Spleen (tissue), 11 donors: Measurements from ENCODE around the gene P2RX1. TPM values are rescaled to one million over a fixed set of nuclear protein-coding genes. Genes with fewer than 3 reads are reported as not detected.

ENCODE experiments used
- DNase-seq: peaks from one replicate; pipeline ENCODE4 v3.0.0-alpha.2; 2020
- H3K27ac ChIP-seq, 8 donors: fragments of 200-600 bp; sonication (generic) in 7 of 8; 1 replicate in 4 of 8; 2 replicates in 4 of 8; pipeline versions ENCODE4 v1.5.0 to v1.8.0; 2016 to 2021; ENCODE audit warnings: inconsistent platforms in 4 of 8, mild to moderate bottlenecking in 4 of 8, moderate library complexity in 1 of 8
- H3K27me3 ChIP-seq, 7 donors: fragments of 200-600 bp; sonication (generic) in 6 of 7; replicated peaks in 1 of 7; 1 replicate in 4 of 7; 2 replicates in 3 of 7; pipeline versions ENCODE4 v1.5.0 to v1.8.0; 2016 to 2021; ENCODE audit warnings: inconsistent platforms in 3 of 7, mild to moderate bottlenecking in 1 of 7
- H3K36me3 ChIP-seq, 6 donors: fragments of 200-600 bp; sonication (generic) in 5 of 6; 1 replicate in 4 of 6; 2 replicates in 2 of 6; pipeline versions ENCODE4 v1.5.0 to v1.8.0; 2016 to 2021; ENCODE audit warnings: inconsistent platforms in 2 of 6
- H3K4me1 ChIP-seq, 6 donors: fragments of 200-600 bp; sonication (generic) in 5 of 6; 1 replicate in 3 of 6; 2 replicates in 3 of 6; pipeline versions ENCODE4 v1.5.0 to v1.8.0; 2016 to 2021; ENCODE audit warnings: inconsistent platforms in 3 of 6
- H3K4me3 ChIP-seq, 8 donors: fragments of 200-600 bp; sonication (generic) in 7 of 8; 1 replicate in 4 of 8; 2 replicates in 4 of 8; pipeline versions ENCODE4 v1.5.0 to v1.8.0; 2016 to 2021; ENCODE audit warnings: inconsistent platforms in 4 of 8, mild to moderate bottlenecking in 4 of 8, moderate library complexity in 2 of 8
- H3K9me3 ChIP-seq, 8 donors: fragments of 200-600 bp; sonication (generic) in 7 of 8; 1 replicate in 4 of 8; 2 replicates in 4 of 8; pipeline versions ENCODE4 v1.5.0 to v1.8.0; 2016 to 2021; ENCODE audit warnings: inconsistent platforms in 4 of 8
- CTCF ChIP-seq, 11 experiments: fragments of 200-600 bp in 7 of 11; fragments of 450-650 bp in 4 of 11; sonication (generic) in 4 of 11; IDR thresholded peaks in 8 of 11; conservative IDR thresholded peaks in 3 of 11; 1 replicate in 7 of 11; 2 replicates in 4 of 11; pipeline versions ENCODE4 v1.4.0 to v1.8.0; 2016 to 2021; ENCODE audit warnings: antibody characterized with exemption in 11 of 11, inconsistent platforms in 4 of 11, mild to moderate bottlenecking in 1 of 11
- POLR2A ChIP-seq, 3 donors: fragments of 450-650 bp; IDR thresholded peaks; one replicate each; pipeline ENCODE4 v1.5.1; 2017; ENCODE audit warnings: antibody characterized with exemption in 3 of 3, mild to moderate bottlenecking in 1 of 3
- POLR2AphosphoS5 ChIP-seq, 3 donors: sonication (generic); formaldehyde crosslinking; IDR thresholded peaks; one replicate each; pipeline ENCODE4 v1.5.1; 2017; ENCODE audit warnings: antibody characterized with exemption in 3 of 3
- WGBS, 5 donors: extraction: QIAGEN DNeasy Blood & Tissue Kit in 3 of 5; methylation state at CpG; one replicate each; pipeline versions ENCODE4 v1.1.5 to v1.1.7; 2013 to 2018; 5-methylcytosine and 5-hydroxymethylcytosine counted together
- intact Hi-C: fragments of 100-400 bp; cut with DNase I; formaldehyde crosslinking; loops from one replicate; pipeline ENCODE4 v1.15.0; 2023; ENCODE audit warnings: low total_unique reads
- polyA plus RNA-seq, 3 donors: library from polyadenylated mRNA; stranded (reverse); fragments of 200-250 nt; gene quantifications; one replicate each; pipeline ENCODE4 v1.2.1, GENCODE V29; 2013
- total RNA-seq, 7 donors: library from RNA; depleted of rRNA in 3 of 7; stranded (reverse); fragments of >200 nt in 3 of 7; fragmentation: NEBNext Ultra II Directional in 4 of 7; extraction: Animal tissue kit (Norgen Biotek cat#: 25700) in 4 of 7; gene quantifications; one replicate each; pipeline versions ENCODE4 v1.1.0 to v1.2.1, GENCODE V29; 2016 to 2021
- donor health status: healthy with polysubstance abuse.
- donor health status: DM: no; HTN: no; CAD: no; lungs with moderate emphysema.
- donor health status: DM: no; HTN: no; CAD: no.
- donor health status: Bipolar disorder and iron deficiency.
- donor health status: healthy.
- donor health status: DM: no; HTN: no; CAD: no.
- donor health status: DM: yes; HTN: yes; CAD: no.

The P2RX1 gene
- total and polyA plus RNA-seq, 10 donors, result 9.2 to 46.3 (median 21.7) TPM

DNA sequence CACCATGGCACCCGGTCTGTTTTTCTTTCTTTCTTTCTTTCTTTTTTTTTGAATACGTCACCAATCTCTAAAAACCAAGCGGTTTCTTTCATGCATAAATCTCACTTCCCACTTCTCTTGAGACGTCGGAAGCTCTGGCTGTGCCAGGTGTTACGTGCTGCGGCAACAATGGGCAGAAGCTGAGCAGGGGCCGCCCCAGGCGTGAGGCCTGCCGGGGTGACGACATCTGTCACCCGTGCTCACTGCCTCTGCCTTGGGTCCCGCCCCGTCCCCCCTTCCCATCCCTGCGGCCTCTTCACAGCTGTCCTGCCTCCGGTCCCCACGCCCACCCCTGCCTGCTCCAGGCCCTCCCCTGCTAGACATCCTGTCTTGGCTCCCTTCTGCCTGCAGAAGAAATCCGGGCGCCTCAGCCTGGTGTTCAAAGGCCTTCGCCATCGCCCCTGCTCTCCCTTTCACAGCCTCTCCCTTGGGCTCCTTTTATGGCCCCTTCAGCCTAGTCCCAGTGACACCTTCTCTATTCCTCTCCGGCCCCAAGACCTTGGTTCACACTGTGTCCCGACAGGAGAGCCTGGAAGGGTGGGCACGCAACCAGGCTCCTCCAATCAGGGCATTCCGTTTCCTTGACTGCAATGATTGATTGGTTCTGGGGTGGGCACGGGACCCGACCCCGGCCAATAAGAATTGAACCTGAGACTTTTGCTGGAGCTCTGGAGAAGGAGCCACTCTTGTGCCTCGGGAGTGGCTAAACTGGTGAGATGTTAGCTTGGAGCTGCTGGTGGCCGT is 4.8 kb downstream of the P2RX1 start:
- peak overlapping the region in 1 of 8 donors; percentile 34 for H3K4me3 ChIP-seq
- peaks cover 24 to 63% (median 59%) of the 10 kb centered on the region in 6 donors for H3K4me1 ChIP-seq
- WGBS, 5 donors, result 28 to 48% (median 34%) methylated on average over 29 to 30 of the region's 30 CpGs
- no peaks in the 10 kb centered on the region for H3K36me3 ChIP-seq
- no peaks in the 10 kb centered on the region for H3K9me3 ChIP-seq
- TF ChIP-seq CTCF (IDR thresholded peaks at IDR 0.05 in 8 of 11, conservative IDR thresholded peaks at IDR 0.05 in 3 of 11) (peak in 1 of 11 experiments; percentile 13), POLR2AphosphoS5 (IDR thresholded peaks at IDR 0.05) (peak; percentile 84 to 86 (median 85)), POLR2A (IDR thresholded peaks at IDR 0.05) (no peak)
- H3K27ac ChIP-seq, result peak overlapping the region; percentile 50 to 96 (median 82)
- no peaks in the 10 kb centered on the region for H3K27me3 ChIP-seq
- intact Hi-C loops, result loop anchor here (5.0 kb wide), 1 partner anchor 91 kb away; no protein-coding TSS in a partner anchor
- peak; percentile 95 for DNase-seq

GRCh38 chr17:3910420-3911270 is 5.6 kb downstream of the P2RX1 start:
- Histone ChIP-seq H3K27me3 (no peaks in the 10 kb centered on the region), H3K27ac (peak overlapping the region; percentile 50 to 96 (median 82)), H3K36me3 (no peaks in the 10 kb centered on the region), H3K9me3 (no peaks in the 10 kb centered on the region), H3K4me1 (peaks cover 16 to 58% (median 51%) of the 10 kb centered on the region in 6 donors), H3K4me3 (peak overlapping the region in 1 of 8 donors; percentile 34)
- intact Hi-C loops, result loop anchor here (5.0 kb wide), 1 partner anchor 92 kb away; no protein-coding TSS in a partner anchor
- WGBS, 5 donors, result 63 to 78% (median 74%) methylated on average over 10 to 11 of the region's 11 CpGs
- no peak for DNase-seq
- no peak for TF ChIP-seq POLR2AphosphoS5 (IDR thresholded peaks at IDR 0.05)
- TF ChIP-seq CTCF (IDR thresholded peaks at IDR 0.05 in 8 of 11, conservative IDR thresholded peaks at IDR 0.05 in 3 of 11), result no peak
- TF ChIP-seq POLR2A (IDR thresholded peaks at IDR 0.05), result no peak

DNA sequence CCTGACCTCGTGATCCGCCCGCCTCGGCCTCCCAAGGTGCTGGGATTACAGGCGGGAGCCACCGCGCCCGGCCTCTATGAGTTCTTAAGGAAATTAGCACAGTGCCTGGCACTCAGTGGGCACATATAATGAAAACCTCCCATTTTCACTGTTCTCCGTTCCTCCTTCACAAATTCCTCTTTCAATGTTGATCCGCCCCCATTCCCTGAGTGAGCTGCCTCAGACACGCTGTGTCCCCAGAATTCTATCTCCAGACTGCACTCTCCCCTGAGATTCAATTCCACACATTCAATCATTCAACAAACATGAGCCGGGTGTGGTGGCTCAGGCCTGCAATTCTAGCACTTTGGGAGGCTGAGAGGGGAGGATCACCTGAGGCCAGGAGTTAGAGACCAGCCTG is 7.0 kb downstream of the P2RX1 start:
- DNase-seq, result no peak
- intact Hi-C loops, result no loop called here
- H3K27me3 ChIP-seq, result no peaks in the 10 kb centered on the region
- H3K27ac ChIP-seq, result no peak overlapping the region
- H3K9me3 ChIP-seq, result no peaks in the 10 kb centered on the region
- no peak overlapping the region for H3K4me3 ChIP-seq
- peaks cover 0 to 11% (median 0%) of the 10 kb centered on the region in 6 donors for H3K36me3 ChIP-seq
- WGBS, 5 donors, result 88 to 96% (median 93%) methylated on average over 12 of the region's 12 CpGs
- H3K4me1 ChIP-seq, result peaks cover 15 to 58% (median 42%) of the 10 kb centered on the region in 6 donors
- TF ChIP-seq POLR2AphosphoS5 (IDR thresholded peaks at IDR 0.05), result no peak
- TF ChIP-seq CTCF (IDR thresholded peaks at IDR 0.05 in 8 of 11, conservative IDR thresholded peaks at IDR 0.05 in 3 of 11), result no peak
- no peak for TF ChIP-seq POLR2A (IDR thresholded peaks at IDR 0.05)
